Measurements from ENCODE around the gene SEMA5A. TPM values are rescaled to one million over a fixed set of nuclear protein-coding genes. Genes with fewer than 3 reads are reported as not detected.
A peak's percentile ranks its signal among the peaks of the same experiment; 100 is the strongest.

SEMA5A gene
- polyA plus RNA-seq, 1 of the 3 experiments (the other 2 are of a cell fraction), result 0.58 TPM

DNA sequence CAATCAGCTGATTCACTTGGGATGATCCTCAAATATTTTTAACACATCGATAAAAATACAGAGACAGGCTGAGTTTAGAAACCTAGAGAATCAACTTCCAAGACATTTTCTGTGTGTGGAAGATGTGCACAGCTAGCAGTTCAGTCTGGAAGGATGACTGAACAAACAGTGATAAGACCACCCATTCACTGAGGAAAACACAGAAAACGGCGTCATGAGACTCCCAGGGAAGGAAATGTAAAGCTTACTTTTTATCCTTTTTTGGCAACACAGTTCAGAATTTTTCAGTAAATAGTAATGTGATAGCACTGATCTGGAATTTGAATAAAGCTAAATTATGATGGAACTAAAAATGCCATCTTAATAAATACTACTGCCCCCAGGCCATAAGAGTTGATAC lies 277.6 kb downstream of the SEMA5A start:
- Histone ChIP-seq H3K4me1 (ENCODE audit: control insufficient read depth in 1 of 2, insufficient read depth in 2 of 2, low read depth in 1 of 2, low read length in 1 of 2) (peaks cover 0 to 14% of the 10 kb centered on the region in 2 experiments; a peak in 2 of 4 replicates), H4K20me1 (ENCODE audit: insufficient read depth) (no peaks in the 10 kb centered on the region), H3K9ac (no peak overlapping the region), H3K9me3 (no peaks in the 10 kb centered on the region), H3K4me2 (no peak overlapping the region), H3K27ac (ENCODE audit: low read depth in 2 of 2, low read length in 1 of 2) (no peak overlapping the region), H3K4me3 (ENCODE audit: low read depth in 2 of 2, low read length in 1 of 2) (no peak overlapping the region), H3K79me2 (ENCODE audit: insufficient read depth) (no peaks in the 10 kb centered on the region), H2AFZ (ENCODE audit: low read depth) (no peak overlapping the region), H3F3A (replicated peaks; ENCODE audit: insufficient read depth) (no peaks in the 10 kb centered on the region), H3K27me3 (ENCODE audit: insufficient read depth) (no peaks in the 10 kb centered on the region), H3K9me2 (no peaks in the 10 kb centered on the region), H3K36me3 (replicated peaks in 1 of 2; ENCODE audit: control insufficient read depth in 1 of 2, insufficient read depth in 2 of 2, low read length in 1 of 2) (no peaks in the 10 kb centered on the region)
- ChIA-PET CTCF (interaction anchor here (0.6 kb wide), 1 partner anchor 16 kb away, joined by 3 read pairs; no protein-coding TSS in a partner anchor), POLR2A (no interaction called here)
- no peak for DNase-seq
- TF ChIP-seq TCF12 (IDR thresholded peaks at IDR 0.05) (no peak), ZBTB33 (IDR thresholded peaks at IDR 0.05; ENCODE audit: borderline replicate concordance, low read depth) (no peak), TEAD4 (IDR thresholded peaks at IDR 0.05; ENCODE audit: borderline replicate concordance, insufficient read depth) (no peak), CHD2 (IDR thresholded peaks at IDR 0.05; ENCODE audit: low read length, partially characterized antibody) (no peak), YY1 (IDR thresholded peaks at IDR 0.05; ENCODE audit: low read depth) (no peak), EP300 (IDR thresholded peaks at IDR 0.05; ENCODE audit: borderline replicate concordance in 1 of 2, low read depth in 1 of 2, low read length in 1 of 2) (no peak), EZH2phosphoT487 (IDR thresholded peaks at IDR 0.05; ENCODE audit: borderline replicate concordance, low read depth) (no peak), FOXJ3 (CRISPR knock-in tag; IDR thresholded peaks at IDR 0.05) (no peak), POLR2AphosphoS5 (IDR thresholded peaks at IDR 0.05; ENCODE audit: low read depth, low read length) (no peak)
- TF ChIP-seq, protein P1, sequence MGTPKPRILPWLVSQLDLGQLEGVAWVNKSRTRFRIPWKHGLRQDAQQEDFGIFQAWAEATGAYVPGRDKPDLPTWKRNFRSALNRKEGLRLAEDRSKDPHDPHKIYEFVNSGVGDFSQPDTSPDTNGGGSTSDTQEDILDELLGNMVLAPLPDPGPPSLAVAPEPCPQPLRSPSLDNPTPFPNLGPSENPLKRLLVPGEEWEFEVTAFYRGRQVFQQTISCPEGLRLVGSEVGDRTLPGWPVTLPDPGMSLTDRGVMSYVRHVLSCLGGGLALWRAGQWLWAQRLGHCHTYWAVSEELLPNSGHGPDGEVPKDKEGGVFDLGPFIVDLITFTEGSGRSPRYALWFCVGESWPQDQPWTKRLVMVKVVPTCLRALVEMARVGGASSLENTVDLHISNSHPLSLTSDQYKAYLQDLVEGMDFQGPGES (IDR thresholded peaks at IDR 0.05; ENCODE audit: low read depth, low read length), result no peak
- 65% methylated on average over 3 of the region's 3 CpGs for WGBS (ENCODE audit: low lambda C conversion rate)

GRCh38 chr5:9265441-9266287 lies 280.2 kb downstream of the SEMA5A start:
- H3K9me2 ChIP-seq, result no peaks in the 10 kb centered on the region
- 44% methylated on average over 17 of the region's 17 CpGs for WGBS (ENCODE audit: low lambda C conversion rate)
- H3K79me2 ChIP-seq (ENCODE audit: insufficient read depth), result no peaks in the 10 kb centered on the region
- ChIA-PET CTCF (no interaction called here), POLR2A (no interaction called here)
- TF ChIP-seq CTCF (IDR thresholded peaks at IDR 0.05) (no peak), POLR2AphosphoS5 (IDR thresholded peaks at IDR 0.05; ENCODE audit: low read depth, low read length) (no peak), TEAD4 (IDR thresholded peaks at IDR 0.05; ENCODE audit: borderline replicate concordance, insufficient read depth) (no peak), JUND (IDR thresholded peaks at IDR 0.05) (peak; percentile 20; the same call in 1 of the 2 replicates), TCF12 (IDR thresholded peaks at IDR 0.05) (peak; percentile 57), RCOR1 (IDR thresholded peaks at IDR 0.05; ENCODE audit: low read length) (no peak), TAF1 (IDR thresholded peaks at IDR 0.05; ENCODE audit: borderline replicate concordance, low read depth, low read length) (no peak), RFX5 (IDR thresholded peaks at IDR 0.05; ENCODE audit: low read length) (no peak), GABPA (IDR thresholded peaks at IDR 0.05; ENCODE audit: low read depth) (no peak), FOSL2 (IDR thresholded peaks at IDR 0.05; ENCODE audit: borderline replicate concordance, low read depth) (peak; percentile 41; the same call in 1 of the 2 replicates)
- TF ChIP-seq, protein P2, sequence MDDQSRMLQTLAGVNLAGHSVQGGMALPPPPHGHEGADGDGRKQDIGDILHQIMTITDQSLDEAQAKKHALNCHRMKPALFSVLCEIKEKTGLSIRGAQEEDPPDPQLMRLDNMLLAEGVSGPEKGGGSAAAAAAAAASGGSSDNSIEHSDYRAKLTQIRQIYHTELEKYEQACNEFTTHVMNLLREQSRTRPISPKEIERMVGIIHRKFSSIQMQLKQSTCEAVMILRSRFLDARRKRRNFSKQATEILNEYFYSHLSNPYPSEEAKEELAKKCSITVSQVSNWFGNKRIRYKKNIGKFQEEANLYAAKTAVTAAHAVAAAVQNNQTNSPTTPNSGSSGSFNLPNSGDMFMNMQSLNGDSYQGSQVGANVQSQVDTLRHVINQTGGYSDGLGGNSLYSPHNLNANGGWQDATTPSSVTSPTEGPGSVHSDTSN (IDR thresholded peaks at IDR 0.05), result 0 out of 2 replicates have a peak, but pooled peaks have one; percentile 15
- peaks cover 0 to 14% of the 10 kb centered on the region in 2 experiments; a peak in 2 of 4 replicates for H3K4me1 ChIP-seq (ENCODE audit: control insufficient read depth in 1 of 2, insufficient read depth in 2 of 2, low read depth in 1 of 2, low read length in 1 of 2)
- H3K27ac ChIP-seq (ENCODE audit: low read depth in 2 of 2, low read length in 1 of 2), result peak overlapping the region; percentile 28 to 51; a peak in 3 of 4 replicates
- no peak overlapping the region for H3K4me3 ChIP-seq (ENCODE audit: low read depth in 2 of 2, low read length in 1 of 2)
- no peak overlapping the region for H2AFZ ChIP-seq (ENCODE audit: low read depth)
- no peak overlapping the region for H3K9ac ChIP-seq
- H3F3A ChIP-seq (replicated peaks; ENCODE audit: insufficient read depth), result no peaks in the 10 kb centered on the region
- H4K20me1 ChIP-seq (ENCODE audit: insufficient read depth), result no peaks in the 10 kb centered on the region
- H3K27me3 ChIP-seq (ENCODE audit: insufficient read depth), result no peaks in the 10 kb centered on the region
- no peak for DNase-seq
- no peaks in the 10 kb centered on the region for H3K36me3 ChIP-seq (replicated peaks in 1 of 2; ENCODE audit: control insufficient read depth in 1 of 2, insufficient read depth in 2 of 2, low read length in 1 of 2)
- no peaks in the 10 kb centered on the region for H3K9me3 ChIP-seq
- H3K4me2 ChIP-seq, result peak overlapping the region; percentile 31; the same call in 1 of the 2 replicates
